Lung (tissue), 12 donors: ENCODE data around the gene ALCAM. TPM values are rescaled to one million over a fixed set of nuclear protein-coding genes. Genes with fewer than 3 reads are reported as not detected.

Experiments used
- ATAC-seq: fragments of 200-7000 bp; cut with Tn5 transposase; one replicate; pipeline ENCODE4 v1.9.1; 2020; ENCODE audit warnings: moderate number of reproducible peaks; ENCODE audit not compliant: insufficient read depth, low FRiP score
- DNase-seq, 3 donors: peaks; one replicate each; pipeline ENCODE4 v3.0.0-alpha.2; 2013 to 2017
- H3K27ac ChIP-seq, 2 donors: one replicate each; pipeline ENCODE4 v1.5.1; 2013; ENCODE audit warnings: mild to moderate bottlenecking in 2 of 2, moderate library complexity in 2 of 2, control low read depth in 1 of 2, inconsistent platforms in 1 of 2, low read depth in 1 of 2, low read length in 1 of 2
- H3K27me3 ChIP-seq, 3 donors: one replicate each; pipeline ENCODE4 v1.5.1; 2013; ENCODE audit warnings: low read length in 2 of 3; ENCODE audit not compliant: control insufficient read depth in 3 of 3, insufficient read depth in 3 of 3
- H3K36me3 ChIP-seq, 4 donors: one replicate each; pipeline ENCODE4 v1.5.1; 2013; ENCODE audit warnings: low read length in 4 of 4, mild to moderate bottlenecking in 1 of 4, moderate library complexity in 1 of 4; ENCODE audit not compliant: control insufficient read depth in 4 of 4, insufficient read depth in 4 of 4
- H3K4me1 ChIP-seq, 5 donors: one replicate each; pipeline ENCODE4 v1.5.1; 2013; ENCODE audit warnings: low read length in 5 of 5, mild to moderate bottlenecking in 2 of 5, moderate library complexity in 1 of 5; ENCODE audit not compliant: control insufficient read depth in 5 of 5, insufficient read depth in 5 of 5
- H3K4me3 ChIP-seq: one replicate; pipeline ENCODE4 v1.5.1; 2013; ENCODE audit warnings: mild to moderate bottlenecking, control low read depth, moderate library complexity
- H3K9ac ChIP-seq, 2 donors: one replicate each; pipeline ENCODE4 v1.5.1; 2013; ENCODE audit warnings: low read length in 2 of 2, control low read depth in 1 of 2; ENCODE audit not compliant: insufficient read depth in 1 of 2
- H3K9me3 ChIP-seq, 4 donors: one replicate each; pipeline ENCODE4 v1.5.1; 2013; ENCODE audit warnings: low read length in 3 of 4, mild to moderate bottlenecking in 1 of 4, moderate library complexity in 1 of 4; ENCODE audit not compliant: control insufficient read depth in 4 of 4, insufficient read depth in 3 of 4
- CTCF ChIP-seq: IDR thresholded peaks from 2 replicates; pipeline ENCODE4 v1.5.1; 2012; ENCODE audit warnings: mild to moderate bottlenecking; ENCODE audit errors: control extremely low read depth, extremely low read depth
- WGBS, 2 donors: extraction: QIAGEN DNeasy Blood & Tissue Kit; methylation state at CpG; one replicate each; pipeline ENCODE4 v1.1.7; 2013; 5-methylcytosine and 5-hydroxymethylcytosine counted together
- polyA plus RNA-seq, 2 donors: library from polyadenylated mRNA; stranded (reverse); fragments of 200-250 nt; gene quantifications; one replicate each; pipeline ENCODE4 v1.2.1, GENCODE V29; 2013
- total RNA-seq, 2 donors: library from RNA; depleted of rRNA in 1 of 2; stranded (reverse); fragments of >200 nt in 1 of 2; gene quantifications; one replicate each; pipeline ENCODE4 v1.2.1, GENCODE V29; 2014 to 2021
- donor health status: control.
- donor health status: control.
- donor health status: Bipolar disorder and iron deficiency.
- donor health status: healthy.
- donor health status: DM: yes; HTN: yes; CAD: no.

ALCAM gene
- total and polyA plus RNA-seq, 4 donors, result 55.9 to 252 (median 109) TPM

- ATAC-seq (no peak), DNase-seq (peak in 2 of 3 donors; percentile 7 to 26)
- Histone ChIP-seq H3K36me3 (no peaks in the 10 kb centered on the region), H3K4me3 (no peak overlapping the region), H3K9me3 (no peaks in the 10 kb centered on the region), H3K27me3 (no peaks in the 10 kb centered on the region), H3K9ac (no peak overlapping the region), H3K27ac (no peak overlapping the region), H3K4me1 (peaks cover 0 to 2% (median 0%) of the 10 kb centered on the region in 5 donors)
- TF ChIP-seq CTCF, result no peak
- 49 to 63% methylated on average over 4 of the region's 4 CpGs for WGBS, 2 donors
These were observed 81.8 kb downstream of the ALCAM start for GRCh38 chr3:105448338-105448982.

GRCh38 chr3:105449414-105449813 lies 82.7 kb downstream of the ALCAM start:
- H3K9ac ChIP-seq, result no peak overlapping the region
- ATAC-seq, result no peak
- no peak overlapping the region for H3K4me3 ChIP-seq
- peaks cover 0 to 2% (median 0%) of the 10 kb centered on the region in 5 donors for H3K4me1 ChIP-seq
- DNase-seq, result no peak
- H3K9me3 ChIP-seq, result no peaks in the 10 kb centered on the region
- H3K27me3 ChIP-seq, result no peaks in the 10 kb centered on the region
- TF ChIP-seq CTCF, result no peak
- no peak overlapping the region for H3K27ac ChIP-seq
- 82 to 83% methylated on average over 3 of the region's 3 CpGs for WGBS, 2 donors
- H3K36me3 ChIP-seq, result no peaks in the 10 kb centered on the region

GRCh38 chr3:105456017-105456416 lies 89.3 kb downstream of the ALCAM start:
- H3K4me3 ChIP-seq, result no peak overlapping the region
- no peaks in the 10 kb centered on the region for H3K4me1 ChIP-seq
- no peak for TF ChIP-seq CTCF
- no peaks in the 10 kb centered on the region for H3K9me3 ChIP-seq
- DNase-seq (no peak), ATAC-seq (no peak)
- peaks cover 0 to 1% (median 0%) of the 10 kb centered on the region in 4 donors for H3K36me3 ChIP-seq
- 92 to 98% methylated on average over 6 of the region's 6 CpGs for WGBS, 2 donors
- H3K9ac ChIP-seq, result no peak overlapping the region
- H3K27me3 ChIP-seq, result no peaks in the 10 kb centered on the region
- H3K27ac ChIP-seq, result no peak overlapping the region
